NCI-H524 treated with DMSO at 0.1 percent for 48 hours (cell line): ENCODE data around the gene LTC4S.

Source experiments
- DNase-seq: peaks from one replicate; lab custom pipeline; 2025; lab: John Stamatoyannopoulos, UW

LTC4S gene

DNA sequence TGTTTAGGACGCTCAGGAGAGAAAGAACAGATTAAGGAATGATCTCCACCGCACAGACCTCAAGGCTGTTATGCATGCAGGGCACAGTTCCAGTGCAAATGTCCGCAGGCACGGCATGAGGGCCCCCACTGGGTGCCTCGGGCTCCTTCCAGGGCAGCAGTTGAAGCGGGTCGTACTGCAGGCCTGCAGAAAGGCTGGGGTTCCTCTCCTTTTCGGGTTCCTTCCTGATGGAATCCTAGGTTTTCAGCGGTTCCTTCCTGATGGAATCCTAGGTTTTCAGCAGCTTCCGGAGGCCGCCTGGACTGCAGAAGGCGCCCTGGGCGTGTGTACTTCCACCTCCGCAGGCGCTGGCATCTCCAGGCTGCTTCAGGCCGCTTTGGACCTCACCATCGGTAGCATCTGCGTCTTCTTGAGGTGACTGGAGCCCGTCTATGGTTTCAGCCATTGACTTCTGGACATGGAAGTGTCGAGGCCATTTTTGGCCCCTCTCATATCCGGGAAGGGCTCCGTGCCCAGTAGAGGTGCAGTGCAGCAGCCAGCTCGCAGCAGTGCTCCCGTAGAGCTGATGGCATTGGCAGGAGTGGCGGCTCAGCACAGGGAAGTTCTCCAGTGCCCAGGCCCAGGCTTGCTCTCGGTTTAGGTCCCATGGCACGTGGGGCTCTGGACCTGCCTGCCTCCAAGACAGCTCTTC lies 18.5 kb downstream of the LTC4S start:
- no peak for DNase-seq

DNA sequence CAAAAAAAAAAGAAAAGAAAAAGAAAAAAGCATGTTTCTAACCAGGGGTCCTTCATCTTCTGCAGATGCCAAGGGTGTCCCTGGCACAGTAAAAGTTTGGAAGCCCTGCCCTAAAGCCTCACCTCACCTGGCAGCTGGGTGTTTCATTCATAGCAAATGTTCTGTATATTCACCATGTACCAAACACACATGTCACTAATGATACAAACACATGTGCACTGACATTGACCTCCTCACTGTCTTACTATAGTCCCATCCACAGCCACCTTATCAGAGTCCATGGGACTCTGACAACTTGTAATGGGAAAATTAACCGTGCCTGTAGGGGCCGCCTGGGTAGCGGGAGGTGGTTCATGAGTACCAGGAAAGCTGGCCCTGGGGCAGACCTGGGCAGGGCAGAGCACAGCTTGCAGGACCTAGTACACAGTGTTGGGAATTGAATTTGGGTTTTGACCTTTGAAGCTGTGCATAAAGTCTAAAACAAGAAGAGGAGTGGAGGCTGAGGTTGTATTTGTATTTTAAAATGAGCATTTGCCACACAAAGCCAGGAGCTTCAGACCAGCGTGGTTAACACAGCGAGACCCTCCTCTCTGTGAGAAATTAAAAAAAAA lies 19.3 kb downstream of the LTC4S start:
- DNase-seq, result no peak

DNA sequence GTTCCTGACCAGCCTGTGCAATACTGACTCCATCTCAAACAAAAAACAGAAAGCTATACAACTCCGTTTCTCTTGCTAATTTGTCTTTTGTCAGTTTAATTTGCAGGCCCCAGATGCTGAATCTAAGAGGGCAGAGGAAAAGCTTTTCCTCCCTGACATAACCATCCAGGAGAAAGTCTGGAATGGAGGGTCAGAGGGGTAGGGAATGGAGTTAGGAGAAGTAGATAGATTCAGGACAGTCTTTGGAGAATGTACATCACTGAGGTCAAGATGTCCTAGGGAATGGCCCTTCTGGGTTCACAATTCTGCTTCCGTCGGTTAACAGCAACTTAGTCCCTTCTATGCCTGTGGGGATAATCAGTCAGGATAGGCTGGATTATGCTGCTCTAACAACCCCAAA lies 20.3 kb downstream of the LTC4S start:
- DNase-seq, result no peak

DNA sequence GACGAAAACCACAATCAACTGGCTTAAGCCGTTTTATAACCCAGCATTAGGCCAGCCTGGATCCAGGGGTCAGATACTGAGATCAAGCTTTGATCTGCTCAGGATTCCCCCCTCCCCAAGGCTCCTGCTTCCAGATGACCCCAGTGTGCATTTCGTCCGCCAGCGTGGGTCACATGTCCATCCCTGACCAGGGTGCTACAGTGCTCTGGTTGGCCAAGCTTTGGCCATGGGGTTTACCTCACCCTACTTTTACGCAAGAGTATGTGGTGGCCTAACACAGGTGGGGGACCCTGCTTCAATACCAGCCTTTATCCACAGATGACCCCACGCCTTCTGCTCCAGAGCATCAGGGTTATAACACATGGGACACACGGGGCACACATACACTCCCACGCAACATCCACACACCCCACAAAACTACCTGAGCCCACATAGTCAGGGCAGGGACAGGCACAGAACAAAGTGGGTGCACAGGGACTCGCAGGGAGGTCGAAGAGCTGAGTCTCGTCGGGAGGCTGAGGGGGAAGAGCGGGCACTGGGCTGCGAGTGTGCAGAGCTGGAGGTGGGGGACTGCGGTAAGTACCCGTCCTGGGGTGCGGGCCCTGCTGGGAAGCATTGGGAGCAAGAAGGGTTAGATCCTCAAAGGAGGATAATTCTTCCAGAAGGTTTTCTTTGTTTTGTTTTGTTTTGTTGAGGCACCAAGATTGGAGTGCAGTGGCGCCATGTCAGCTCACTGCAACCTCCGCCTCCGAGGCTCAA lies 21.9 kb downstream of the LTC4S start:
- no peak for DNase-seq

DNA sequence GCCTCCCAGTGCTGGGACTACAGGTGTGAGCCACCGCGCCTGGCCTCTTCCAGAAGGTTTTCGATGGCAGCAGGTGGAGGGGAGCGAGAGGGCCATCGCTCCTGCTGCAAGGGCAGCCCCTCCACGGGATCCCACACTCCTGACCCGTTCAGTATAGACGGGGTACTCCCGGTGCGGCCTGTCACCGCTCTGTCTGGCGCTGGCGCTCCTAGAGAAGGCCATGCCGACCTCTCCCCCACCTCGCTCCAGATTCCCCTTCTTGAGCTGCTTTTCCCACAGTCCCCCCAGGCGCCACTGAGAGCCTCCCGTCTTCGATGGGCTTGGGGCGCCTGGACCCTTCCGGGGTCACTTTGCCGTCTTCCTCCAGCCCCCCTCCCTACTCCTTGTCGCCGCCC lies 22.6 kb downstream of the LTC4S start:
- DNase-seq, result no peak

DNA sequence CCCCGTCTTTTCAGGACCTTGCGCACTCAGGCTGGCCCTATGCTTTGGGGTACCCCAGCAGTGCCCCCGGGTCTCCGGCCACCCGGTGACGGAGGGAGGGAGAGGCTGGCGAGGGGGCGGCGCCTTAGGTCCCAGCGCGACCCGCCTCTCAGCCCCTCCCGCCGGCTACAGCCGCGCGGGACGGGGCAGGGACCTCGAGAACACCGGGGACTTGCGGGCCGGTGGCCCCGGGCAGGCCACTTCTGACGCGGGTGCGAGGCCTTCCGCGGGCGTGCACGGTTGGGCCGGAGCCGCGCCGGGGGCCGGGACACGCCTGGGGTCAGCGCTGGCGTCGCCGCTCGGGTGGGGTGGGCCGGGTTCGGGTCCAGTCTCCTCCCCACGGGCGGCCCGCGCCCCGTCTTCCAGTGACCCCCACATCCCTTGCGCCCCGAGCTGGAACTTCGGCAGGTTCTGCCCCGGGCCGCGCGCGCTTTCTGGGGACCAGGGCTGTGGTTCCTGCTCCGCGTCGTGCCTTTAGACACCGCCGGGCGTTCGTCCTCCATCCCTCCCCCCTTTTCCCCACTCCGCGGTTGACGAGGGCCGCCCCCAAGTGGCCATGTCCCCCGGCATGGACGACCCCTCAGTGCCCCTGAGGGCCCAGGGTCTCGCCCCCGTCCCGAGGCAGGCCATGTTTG lies 23.1 kb downstream of the LTC4S start:
- no peak for DNase-seq

DNA sequence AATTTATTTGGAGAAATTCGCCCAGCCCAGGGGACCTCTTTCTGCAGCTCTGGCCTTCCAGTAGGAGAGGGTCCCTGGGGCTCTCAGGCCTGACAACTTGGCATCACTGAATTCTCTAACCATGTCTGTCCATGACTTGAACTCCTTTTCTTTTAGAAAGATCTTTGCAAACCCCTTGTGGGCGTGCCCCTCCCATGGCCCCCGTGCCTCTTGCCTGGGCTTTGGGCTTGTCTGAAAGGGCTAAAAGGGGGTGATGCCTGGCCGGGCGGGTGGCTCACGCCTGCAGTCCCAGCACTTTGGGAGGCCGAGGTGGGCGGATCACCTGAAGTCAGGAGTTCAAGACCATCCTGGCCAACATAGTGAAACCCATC lies 23.7 kb downstream of the LTC4S start:
- DNase-seq, result no peak

DNA sequence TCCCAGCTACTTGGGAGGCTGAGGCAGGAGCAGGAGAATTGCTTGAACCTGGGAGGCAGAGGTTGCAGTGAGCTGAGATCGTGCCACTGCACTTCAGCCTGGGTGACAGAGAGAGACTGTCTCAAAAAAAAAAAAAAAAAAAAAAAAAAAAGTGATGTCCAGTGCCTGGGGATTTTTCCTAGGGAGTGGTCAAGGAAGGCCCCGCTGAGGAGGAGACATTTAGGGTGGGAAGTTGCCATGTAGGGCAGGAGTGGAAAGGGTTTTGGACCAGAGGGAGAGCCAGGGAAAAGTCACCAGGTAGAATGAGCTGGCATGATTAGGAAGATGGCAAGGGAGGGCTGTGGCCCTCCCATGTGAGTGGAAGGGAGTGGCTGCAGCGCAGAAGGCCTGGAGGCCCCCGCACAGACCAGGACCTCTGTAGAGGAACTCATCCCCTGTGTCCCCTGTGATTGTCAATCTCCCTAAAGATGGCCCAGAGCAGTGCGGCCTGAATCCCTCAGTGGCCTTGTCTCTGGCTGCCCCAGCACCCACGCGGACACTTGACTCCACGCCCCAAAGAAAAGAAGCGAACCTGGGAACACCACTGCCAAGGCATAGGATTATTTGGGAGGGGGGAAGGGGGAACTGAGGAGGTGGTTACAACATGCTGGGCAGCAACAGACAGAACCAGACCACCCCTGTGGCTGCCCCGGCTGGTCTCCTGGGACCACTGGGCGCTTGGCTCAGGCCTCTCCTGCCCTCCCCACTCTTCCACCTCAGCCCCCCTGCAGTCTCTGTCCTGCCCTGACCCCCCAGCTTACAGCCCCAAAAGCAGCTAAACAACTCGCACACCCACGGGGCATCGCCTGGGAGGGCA lies 24.3 kb downstream of the LTC4S start:
- DNase-seq, result no peak

DNA sequence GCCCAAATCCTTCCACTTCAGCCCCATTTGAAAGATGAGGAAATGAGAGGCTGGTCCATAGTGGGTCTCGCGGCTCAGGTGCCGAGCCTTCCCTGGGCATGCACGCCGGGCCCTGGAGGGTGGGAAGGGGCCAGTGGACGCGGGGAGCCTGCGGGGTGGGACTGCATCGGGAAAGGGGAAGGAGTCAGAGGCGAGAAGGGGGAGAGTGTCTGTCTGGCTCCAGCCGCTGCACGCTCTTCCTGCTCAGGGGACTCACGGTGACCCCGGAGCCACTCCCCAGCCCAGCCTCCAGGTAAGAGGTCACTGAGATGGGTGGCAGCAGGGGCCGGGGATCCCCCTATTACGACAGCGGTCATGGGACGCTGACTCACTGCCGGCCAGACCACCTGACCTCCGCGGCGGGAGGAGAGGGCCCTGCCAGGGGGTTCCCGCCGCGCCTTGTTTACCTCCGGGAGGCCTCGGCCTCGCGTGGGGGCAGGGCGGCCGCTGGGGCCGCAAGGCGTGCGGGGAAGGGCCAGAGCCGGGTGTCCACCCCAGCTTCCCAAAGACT lies 25.0 kb downstream of the LTC4S start:
- DNase-seq, result no peak

DNA sequence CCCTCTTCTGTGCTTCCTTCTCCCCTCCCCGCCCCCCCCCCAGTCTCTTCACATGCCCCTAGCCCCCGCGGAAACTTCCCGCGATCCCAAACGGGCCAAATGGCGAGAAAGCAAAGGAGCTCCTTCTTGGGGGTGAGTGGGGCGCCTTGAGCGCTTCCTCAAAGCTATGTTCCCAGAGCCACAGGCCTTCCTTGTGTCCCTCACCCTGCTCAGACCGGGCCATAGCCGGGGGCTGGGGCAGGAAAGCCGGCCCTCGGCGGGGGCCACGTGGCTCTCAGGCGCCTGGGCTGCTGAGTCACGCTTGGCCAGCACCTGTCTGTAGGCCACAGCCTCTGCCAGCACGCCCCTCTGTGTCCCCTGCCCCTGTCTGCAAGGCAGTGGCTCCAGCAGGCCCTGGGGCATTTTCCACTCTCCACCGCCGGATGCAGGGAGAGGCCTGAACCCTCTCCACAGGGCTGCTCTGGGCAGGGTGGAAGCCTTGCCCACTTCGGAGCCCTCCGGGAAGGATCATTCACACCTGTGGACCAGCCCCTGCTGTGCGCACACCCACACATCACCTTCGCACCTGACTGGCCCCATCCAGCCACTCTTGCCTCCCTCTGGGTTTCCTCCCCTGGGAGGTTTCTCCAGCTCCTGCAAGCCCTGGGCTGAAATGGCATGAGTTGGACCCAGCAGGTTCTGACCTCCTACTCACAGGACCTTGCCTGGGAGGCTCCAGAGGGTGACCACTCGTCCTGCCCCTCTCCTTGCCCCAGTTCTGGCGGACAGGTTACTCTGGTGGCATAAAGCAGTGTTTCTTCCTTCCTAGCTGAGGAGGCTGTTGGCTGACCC lies 25.7 kb downstream of the LTC4S start:
- DNase-seq, result no peak

DNA sequence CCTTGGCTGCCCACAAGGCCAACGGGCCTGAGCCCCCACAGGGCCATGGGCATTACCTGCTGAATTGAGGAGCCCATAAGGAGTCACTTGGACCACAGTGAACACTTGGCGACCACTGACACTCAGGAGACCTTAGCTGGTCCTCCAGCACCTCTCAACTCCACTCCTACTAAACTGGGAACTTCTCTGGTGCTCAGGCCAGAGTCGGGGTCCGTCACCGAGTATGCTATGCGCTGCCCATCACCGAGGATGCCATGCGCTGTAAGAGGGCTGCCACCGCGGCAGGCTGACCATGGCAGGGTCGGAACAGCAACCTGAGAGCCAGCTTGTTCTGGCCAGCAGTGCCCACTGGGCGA lies 26.3 kb downstream of the LTC4S start:
- no peak for DNase-seq

DNA sequence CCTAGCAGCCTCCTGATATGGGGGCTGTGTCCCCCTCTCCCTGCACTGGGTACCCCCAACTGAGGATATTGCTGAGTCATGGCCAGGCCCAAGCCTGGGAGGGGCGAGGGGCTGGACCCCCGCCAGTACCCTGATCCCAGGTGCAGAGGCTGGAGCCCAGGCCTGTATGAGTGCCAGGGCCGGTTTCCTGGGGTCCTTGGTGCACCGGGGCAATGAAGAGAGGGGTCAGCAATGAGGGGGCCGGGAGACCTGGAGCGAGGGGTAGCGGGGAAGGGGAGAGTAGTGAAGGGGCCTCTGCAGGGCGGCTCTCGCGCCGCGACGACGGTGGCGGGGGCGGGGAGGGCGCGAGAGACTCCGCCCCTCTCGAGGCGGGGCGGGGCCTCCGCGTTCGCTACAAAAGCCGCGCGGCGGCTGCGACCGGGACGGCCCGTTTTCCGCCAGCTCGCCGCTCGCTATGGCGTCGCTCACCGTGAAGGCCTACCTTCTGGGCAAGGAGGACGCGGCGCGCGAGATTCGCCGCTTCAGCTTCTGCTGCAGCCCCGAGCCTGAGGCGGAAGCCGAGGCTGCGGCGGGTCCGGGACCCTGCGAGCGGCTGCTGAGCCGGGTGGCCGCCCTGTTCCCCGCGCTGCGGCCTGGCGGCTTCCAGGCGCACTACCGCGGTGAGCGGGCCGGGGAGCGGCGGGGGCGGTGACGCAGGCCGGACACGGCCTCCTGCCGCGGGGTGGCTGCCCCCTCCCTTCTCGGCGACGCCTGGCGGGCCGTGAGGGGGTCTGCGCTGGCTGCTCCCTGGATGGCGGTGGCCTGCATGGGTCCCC lies 26.9 kb downstream of the LTC4S start, which contains the start of gene SQSTM1:
Gene SQSTM1, plus strand, starts transcription at position 423 of the 815 bp plus-strand sequence. Its CDS starts 32 bp downstream, at position 455.
- no peak for DNase-seq

DNA sequence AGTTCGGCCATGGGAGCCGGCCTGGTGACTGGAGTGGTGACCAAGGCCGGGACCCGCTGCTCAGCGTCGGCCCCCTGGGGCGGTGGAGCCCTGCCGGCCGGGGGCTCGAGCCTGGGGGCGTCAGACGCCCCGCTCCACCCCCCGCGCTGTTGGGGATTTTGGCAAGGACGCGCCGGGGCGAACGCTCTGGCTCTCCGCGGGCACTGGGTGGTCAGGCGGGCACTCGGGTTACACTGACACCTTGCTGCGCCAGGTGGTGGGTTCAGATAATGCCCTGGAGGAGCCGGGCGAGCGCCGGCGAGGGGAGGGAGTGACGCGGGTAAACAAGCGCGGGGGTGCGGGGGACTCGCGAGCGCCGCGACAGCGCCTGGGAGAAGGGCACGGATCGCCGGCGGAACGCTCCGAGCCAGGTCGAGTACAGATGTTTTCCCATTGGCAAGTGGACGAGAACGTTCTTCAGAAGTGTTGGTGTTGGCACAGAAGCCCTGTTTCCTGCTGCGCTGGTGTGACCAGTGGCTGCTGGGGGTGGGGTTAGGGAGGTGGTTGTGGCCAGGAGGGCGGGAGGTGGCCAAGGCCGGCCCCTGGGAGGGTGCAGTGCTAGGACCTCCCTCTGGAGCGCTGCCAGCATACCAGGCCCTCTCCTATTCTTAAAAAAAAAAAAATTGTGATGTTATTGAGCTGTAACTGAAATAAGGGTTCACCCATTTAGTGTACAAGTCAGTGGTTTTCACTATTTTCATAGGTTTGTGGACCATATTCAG lies 27.7 kb downstream of the LTC4S start:
- no peak for DNase-seq

DNA sequence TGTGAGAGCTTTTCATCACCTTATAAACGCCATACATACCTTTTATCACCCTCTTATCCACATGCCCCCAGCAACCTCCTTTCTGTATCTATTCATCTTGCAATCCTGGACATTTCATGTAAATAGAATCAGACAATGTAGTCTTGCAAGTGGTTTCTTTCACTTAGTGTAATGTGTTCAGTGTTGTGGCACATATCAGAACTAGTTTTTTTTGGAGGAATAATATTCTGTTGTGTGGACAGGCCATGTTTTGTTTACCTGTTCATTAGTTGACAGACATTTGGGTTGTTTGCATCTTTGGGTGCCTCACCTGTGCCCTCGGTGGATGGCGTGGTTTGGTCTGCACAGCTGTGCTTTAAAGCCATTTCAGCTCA lies 28.3 kb downstream of the LTC4S start:
- no peak for DNase-seq

DNA sequence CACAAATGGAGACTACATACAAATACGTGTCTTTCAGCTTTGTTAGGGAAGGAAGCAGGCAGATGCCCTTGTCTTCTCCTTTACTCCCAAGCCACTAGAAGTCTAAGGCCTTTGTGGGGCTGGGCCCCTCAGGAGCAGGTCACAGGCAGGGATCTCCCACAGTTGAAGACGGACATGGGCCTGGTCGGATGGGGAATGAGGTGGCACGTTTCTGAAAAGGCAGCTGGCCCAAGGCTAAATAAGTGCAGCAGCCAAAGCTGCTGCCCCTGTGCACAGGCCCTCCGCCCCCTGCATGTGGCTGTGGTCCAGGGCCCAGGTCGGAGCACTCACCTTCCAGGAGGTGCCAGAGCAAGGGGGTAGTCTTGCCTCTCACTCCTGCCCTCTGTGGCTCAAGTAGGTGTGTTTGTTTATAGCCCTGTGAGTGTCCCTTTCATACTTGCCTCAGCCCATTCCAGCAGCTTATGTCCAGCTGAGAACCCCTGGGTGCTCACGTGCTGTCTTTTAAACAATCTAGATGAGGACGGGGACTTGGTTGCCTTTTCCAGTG lies 28.7 kb downstream of the LTC4S start:
- DNase-seq, result no peak

DNA sequence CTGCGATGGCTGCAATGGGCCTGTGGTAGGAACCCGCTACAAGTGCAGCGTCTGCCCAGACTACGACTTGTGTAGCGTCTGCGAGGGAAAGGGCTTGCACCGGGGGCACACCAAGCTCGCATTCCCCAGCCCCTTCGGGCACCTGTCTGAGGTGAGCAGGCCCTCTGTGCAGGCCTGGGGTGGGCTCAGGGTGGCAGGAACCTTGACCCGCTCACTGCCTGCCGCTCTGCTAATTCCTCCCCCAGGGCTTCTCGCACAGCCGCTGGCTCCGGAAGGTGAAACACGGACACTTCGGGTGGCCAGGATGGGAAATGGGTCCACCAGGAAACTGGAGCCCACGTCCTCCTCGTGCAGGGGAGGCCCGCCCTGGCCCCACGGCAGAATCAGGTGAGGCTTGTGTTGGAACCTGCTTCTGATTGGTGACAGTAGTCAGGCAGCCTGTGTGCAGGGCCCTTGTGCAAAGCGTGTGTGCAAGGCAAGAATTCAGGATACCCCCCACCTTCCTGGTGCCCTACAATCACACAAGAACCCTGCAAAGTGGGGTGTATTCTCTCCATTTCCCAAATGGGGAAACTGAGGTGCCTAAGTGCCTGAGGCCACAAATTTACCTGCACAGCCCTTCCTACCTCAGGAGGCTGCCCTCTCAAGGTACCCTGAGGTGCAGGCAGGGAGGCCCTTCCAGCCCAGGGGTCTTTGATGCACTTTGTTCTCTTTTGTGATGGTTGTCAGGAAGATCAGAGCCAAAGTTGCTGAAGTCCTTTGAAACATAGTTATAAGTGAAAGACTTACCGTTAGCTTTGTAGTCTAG lies 30.4 kb downstream of the LTC4S start:
- no peak for DNase-seq

DNA sequence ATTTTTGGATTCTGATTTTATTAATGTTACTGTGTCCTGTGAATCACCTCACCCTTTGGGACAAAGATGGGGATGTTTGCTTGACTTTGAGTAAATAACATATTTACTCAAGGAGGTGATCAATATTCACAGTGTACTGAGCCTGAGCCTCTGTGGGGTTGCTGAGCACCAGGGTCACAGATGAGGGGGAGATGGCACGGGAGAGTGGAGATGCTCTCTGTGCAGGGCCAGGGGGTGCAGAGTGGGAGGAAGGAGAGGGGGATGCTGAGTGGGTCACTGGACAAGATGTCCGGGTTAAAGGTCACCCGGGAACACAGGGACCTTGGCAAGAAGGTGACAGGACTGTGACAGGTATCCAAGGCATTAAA lies 30.9 kb downstream of the LTC4S start:
- no peak for DNase-seq

DNA sequence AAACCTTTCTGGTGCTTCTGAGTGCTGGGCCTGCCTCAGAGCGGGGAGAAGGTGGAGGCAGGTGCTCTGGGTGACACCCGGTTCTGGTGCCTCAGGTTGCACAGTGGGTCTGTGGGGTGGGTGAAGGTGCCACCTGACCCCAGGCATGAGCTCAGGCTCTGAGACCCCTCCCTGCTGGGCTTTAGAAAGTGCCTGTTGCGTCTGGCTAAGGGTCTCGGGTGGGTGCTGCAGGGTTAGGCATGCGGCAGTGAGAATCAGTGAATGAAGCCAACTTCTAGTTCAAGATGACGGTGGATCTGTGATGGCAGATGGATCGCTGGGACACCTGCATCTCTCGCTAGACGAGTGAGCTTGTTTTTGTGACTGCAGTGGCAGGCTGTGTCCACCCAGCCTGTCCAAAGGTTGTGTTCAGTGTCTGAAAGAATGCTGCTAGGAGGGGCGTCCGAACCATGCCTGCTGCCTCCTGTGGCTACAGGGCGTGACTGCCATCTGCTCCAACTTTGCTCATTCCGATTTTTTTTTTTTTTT lies 31.9 kb downstream of the LTC4S start:
- DNase-seq, result no peak
